Endothelial cell of umbilical vein (primary cell): Measurements from ENCODE around the gene FCMR. TPM values are rescaled to one million over a fixed set of nuclear protein-coding genes. Genes with fewer than 3 reads are reported as not detected.

Source experiments
- BruUV-seq: library from RNA; stranded (reverse); fragments of 400-500 nt; replicated peaks from 2 replicates; lab custom pipeline; 2021; lab: Mats Ljungman, UMichigan
- CTCF ChIA-PET: fragments of 300-600, 350-600 bp; sonication (Branson Sonifier 250); formaldehyde crosslinking; loops from one replicate; lab custom pipeline; 2021; ENCODE audit warnings: antibody characterized with exemption, inconsistent platforms; lab: Charles Lee
- POLR2A ChIA-PET: fragments of 300-600, 350-600 bp; sonication (Branson Sonifier 250); formaldehyde crosslinking; loops from one replicate; lab custom pipeline; 2021; ENCODE audit warnings: antibody characterized with exemption, inconsistent platforms; lab: Charles Lee
- DNase-seq: peaks from one replicate; pipeline ENCODE4 v3.0.0-alpha.2; 2011; ENCODE audit warnings: low read depth, low spot score
- FAIRE-seq: peaks from 2 replicates; lab custom pipeline; 2011; peaks lifted over from hg19 to GRCh38; lab: Jason Lieb, UNC
- H2AFZ ChIP-seq: 2 replicates; pipeline ENCODE4 v1.6.0; 2012; ENCODE audit warnings: low read depth, low read length, control low read depth, inconsistent platforms
- H3K27ac ChIP-seq: 2 replicates; pipeline ENCODE4 v1.5.1; 2011; ENCODE audit warnings: low read depth, mild to moderate bottlenecking, control low read depth, low read length, moderate library complexity; ENCODE audit not compliant: insufficient read depth
- H3K27me3 ChIP-seq, 2 experiments: 2 replicates each; pipeline versions ENCODE4 v1.6.0 to v1.6.1; 2011; ENCODE audit warnings: low read length in 2 of 2, mixed read lengths in 1 of 2; ENCODE audit not compliant: control insufficient read depth in 2 of 2, insufficient read depth in 2 of 2
- H3K36me3 ChIP-seq, 2 experiments: 2 replicates in 1 of 2; 3 replicates in 1 of 2; pipeline ENCODE4 v1.5.1; 2011; ENCODE audit warnings: low read length in 2 of 2, mild to moderate bottlenecking in 1 of 2, moderate library complexity in 1 of 2; ENCODE audit not compliant: control insufficient read depth in 2 of 2, insufficient read depth in 2 of 2; ENCODE audit errors: extremely low read depth in 1 of 2
- H3K4me1 ChIP-seq: 3 replicates; pipeline ENCODE4 v1.5.1; 2011; ENCODE audit warnings: mild to moderate bottlenecking, low read length; ENCODE audit not compliant: control insufficient read depth, insufficient read depth; ENCODE audit errors: extremely low read depth
- H3K4me2 ChIP-seq: 2 replicates; pipeline ENCODE4 v1.6.1; 2011; ENCODE audit warnings: low read length, control low read depth, mixed read lengths; ENCODE audit not compliant: insufficient read depth
- H3K4me3 ChIP-seq, 3 experiments: fragments of 200-600 bp in 1 of 3; sonication (generic), shearing (Covaris generic) in 1 of 3; replicated peaks in 1 of 3; 2 replicates each; pipeline ENCODE4 v1.5.1; 2011 to 2016; ENCODE audit warnings: control low read depth in 3 of 3, low read length in 3 of 3, mild to moderate bottlenecking in 2 of 3, inconsistent platforms in 1 of 3, low read depth in 1 of 3, moderate library complexity in 1 of 3; ENCODE audit not compliant: insufficient read depth in 1 of 3
- H3K79me2 ChIP-seq: 2 replicates; pipeline ENCODE4 v1.6.0; 2012; ENCODE audit warnings: low read length, inconsistent platforms; ENCODE audit not compliant: control insufficient read depth, insufficient read depth
- H3K9ac ChIP-seq: replicated peaks from 2 replicates; pipeline ENCODE3; 2011; ENCODE audit warnings: low read length, control low read depth; ENCODE audit not compliant: insufficient read depth; ENCODE audit errors: extremely low read depth
- H3K9me1 ChIP-seq: replicated peaks from 3 replicates; pipeline ENCODE4 v1.6.0; 2011; ENCODE audit warnings: mild to moderate bottlenecking, low read length; ENCODE audit not compliant: control insufficient read depth, insufficient read depth; ENCODE audit errors: extremely low read depth
- H3K9me3 ChIP-seq: replicated peaks from 2 replicates; pipeline ENCODE4 v1.5.1; 2012; ENCODE audit warnings: low read length, inconsistent platforms; ENCODE audit not compliant: control insufficient read depth, insufficient read depth
- H4K20me1 ChIP-seq: replicated peaks from 2 replicates; pipeline ENCODE3; 2011; ENCODE audit warnings: mild to moderate bottlenecking, low read length; ENCODE audit not compliant: control insufficient read depth, insufficient read depth; ENCODE audit errors: extremely low read depth
- EZH2 ChIP-seq: IDR thresholded peaks from 2 replicates; pipeline ENCODE4 v1.6.1; 2012; ENCODE audit warnings: borderline replicate concordance, low read depth, mild to moderate bottlenecking, moderate library complexity, low read length, inconsistent platforms; ENCODE audit not compliant: severe bottlenecking
- FOS ChIP-seq: IDR thresholded peaks from 2 replicates; pipeline ENCODE4 v1.6.1; 2011; ENCODE audit warnings: mild to moderate bottlenecking, low read length, moderate library complexity, borderline replicate concordance; ENCODE audit not compliant: insufficient read depth
- GATA2 ChIP-seq: IDR thresholded peaks from 2 replicates; pipeline ENCODE4 v1.7.0; 2011; ENCODE audit warnings: low read depth, mild to moderate bottlenecking, moderate library complexity, mixed read lengths, low read length; ENCODE audit not compliant: insufficient read length, insufficient read depth
- JUN ChIP-seq: IDR thresholded peaks from 2 replicates; pipeline ENCODE4 v1.6.1; 2011; ENCODE audit warnings: borderline replicate concordance, low read depth; ENCODE audit not compliant: insufficient read length, insufficient read depth
- MYC ChIP-seq: IDR thresholded peaks from one replicate; pipeline ENCODE4 v1.6.1; 2011; ENCODE audit warnings: mild to moderate bottlenecking, low read depth, low read length
- POLR2A ChIP-seq: IDR thresholded peaks from 2 replicates; pipeline ENCODE4 v1.6.1; 2012; ENCODE audit warnings: low read depth, mild to moderate bottlenecking, control low read depth, low read length
- POLR2AphosphoS5 ChIP-seq: IDR thresholded peaks from 2 replicates; pipeline ENCODE4 v1.6.1; 2012; ENCODE audit warnings: low read depth, mild to moderate bottlenecking, control low read depth, low read length, moderate library complexity; ENCODE audit not compliant: insufficient read depth
- dilution Hi-C: fragments of 300-500 bp; cut with MboI; formaldehyde crosslinking; loops from one replicate; pipeline ENCODE4 v1.15.0; 2019; ENCODE audit warnings: low sequenced_read_pairs; ENCODE audit not compliant: extremely low pct_ligation_motif_present
- intact Hi-C: fragments of 100-400 bp; cut with micrococcal nuclease; formaldehyde crosslinking; loops from one replicate; pipeline ENCODE4 v1.10.0; 2022
- polyA plus RNA-seq, 4 experiments: library from polyadenylated mRNA; depleted of rRNA in 3 of 4; stranded (reverse) in 3 of 4; unstranded in 1 of 4; fragments of >200 nt; gene quantifications; 2 replicates each; pipeline versions ENCODE4 v1.2.1 to v1.2.3, GENCODE V29; 2011 to 2012; ENCODE audit warnings: missing spikeins in 1 of 4
- total RNA-seq: library from RNA; stranded (reverse); gene quantifications from 2 replicates; pipeline ENCODE4 v1.2.3, GENCODE V29; 2021
- TF ChIP-seq, protein P1 (sequence below), 2 donors: IDR thresholded peaks; 1 replicate in 1 of 2; 2 replicates in 1 of 2; pipeline ENCODE4 v1.5.1; 2011; ENCODE audit warnings: low read length in 2 of 2, mild to moderate bottlenecking in 2 of 2, moderate library complexity in 2 of 2, control low read depth in 1 of 2, inconsistent platforms in 1 of 2, low read depth in 1 of 2; ENCODE audit not compliant: insufficient read depth in 1 of 2; ENCODE audit errors: extremely low read depth in 1 of 2

The FCMR gene
- total and polyA plus RNA-seq, 2 donors (not counting 3 experiments of a cell fraction or from before 2014, with no cell fraction given): not detected

DNA sequence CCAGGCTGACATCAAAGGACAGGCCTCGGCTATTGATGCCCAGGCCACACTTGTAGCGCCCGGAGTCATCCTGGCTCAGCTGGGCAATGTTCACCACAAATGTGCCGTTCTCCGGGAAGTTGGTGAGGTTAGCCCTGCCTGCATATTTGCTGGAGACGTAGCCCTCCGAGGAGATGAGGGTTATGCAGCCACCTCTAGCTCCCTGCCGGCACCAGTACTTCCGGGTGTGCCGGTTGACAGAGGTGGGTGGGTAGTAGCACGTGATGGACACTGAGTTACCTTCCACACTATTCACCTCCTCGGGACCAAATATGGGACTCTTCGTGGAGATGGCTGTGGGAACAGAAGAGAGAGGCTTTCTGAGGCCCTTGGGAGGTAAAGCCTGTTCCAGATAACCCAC, 17.4 kb upstream of the FCMR start:
- no peaks in the 10 kb centered on the region for H3K4me1 ChIP-seq
- H3K79me2 ChIP-seq: no peaks in the 10 kb centered on the region
- CTCF ChIA-PET: no interaction called here
- no peak overlapping the region for H2AFZ ChIP-seq
- no TSS peak for BruUV-seq
- H3K4me3 ChIP-seq: no peak overlapping the region
- H4K20me1 ChIP-seq: no peaks in the 10 kb centered on the region
- H3K27ac ChIP-seq: no peak overlapping the region
- H3K27me3 ChIP-seq: no peaks in the 10 kb centered on the region
- POLR2A ChIA-PET: no interaction called here
- TF ChIP-seq POLR2AphosphoS5 (no peak), EZH2 (no peak), MYC (no peak), POLR2A (no peak), GATA2 (no peak)
- TF ChIP-seq, protein P1, sequence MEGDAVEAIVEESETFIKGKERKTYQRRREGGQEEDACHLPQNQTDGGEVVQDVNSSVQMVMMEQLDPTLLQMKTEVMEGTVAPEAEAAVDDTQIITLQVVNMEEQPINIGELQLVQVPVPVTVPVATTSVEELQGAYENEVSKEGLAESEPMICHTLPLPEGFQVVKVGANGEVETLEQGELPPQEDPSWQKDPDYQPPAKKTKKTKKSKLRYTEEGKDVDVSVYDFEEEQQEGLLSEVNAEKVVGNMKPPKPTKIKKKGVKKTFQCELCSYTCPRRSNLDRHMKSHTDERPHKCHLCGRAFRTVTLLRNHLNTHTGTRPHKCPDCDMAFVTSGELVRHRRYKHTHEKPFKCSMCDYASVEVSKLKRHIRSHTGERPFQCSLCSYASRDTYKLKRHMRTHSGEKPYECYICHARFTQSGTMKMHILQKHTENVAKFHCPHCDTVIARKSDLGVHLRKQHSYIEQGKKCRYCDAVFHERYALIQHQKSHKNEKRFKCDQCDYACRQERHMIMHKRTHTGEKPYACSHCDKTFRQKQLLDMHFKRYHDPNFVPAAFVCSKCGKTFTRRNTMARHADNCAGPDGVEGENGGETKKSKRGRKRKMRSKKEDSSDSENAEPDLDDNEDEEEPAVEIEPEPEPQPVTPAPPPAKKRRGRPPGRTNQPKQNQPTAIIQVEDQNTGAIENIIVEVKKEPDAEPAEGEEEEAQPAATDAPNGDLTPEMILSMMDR (IDR thresholded peaks at IDR 0.05; ENCODE audit: extremely low read depth in 1 of 2, insufficient read depth in 1 of 2, low read depth in 1 of 2, low read length in 2 of 2): no peak
- H3K36me3 ChIP-seq: no peaks in the 10 kb centered on the region
- DNase-seq (no peak), FAIRE-seq (no peak)
- H3K9me3 ChIP-seq: no peaks in the 10 kb centered on the region
- no peak overlapping the region for H3K4me2 ChIP-seq
- dilution Hi-C loops: no loop called here
- intact Hi-C loops: no loop called here
- no peak overlapping the region for H3K9ac ChIP-seq
- H3K9me1 ChIP-seq: no peaks in the 10 kb centered on the region

DNA sequence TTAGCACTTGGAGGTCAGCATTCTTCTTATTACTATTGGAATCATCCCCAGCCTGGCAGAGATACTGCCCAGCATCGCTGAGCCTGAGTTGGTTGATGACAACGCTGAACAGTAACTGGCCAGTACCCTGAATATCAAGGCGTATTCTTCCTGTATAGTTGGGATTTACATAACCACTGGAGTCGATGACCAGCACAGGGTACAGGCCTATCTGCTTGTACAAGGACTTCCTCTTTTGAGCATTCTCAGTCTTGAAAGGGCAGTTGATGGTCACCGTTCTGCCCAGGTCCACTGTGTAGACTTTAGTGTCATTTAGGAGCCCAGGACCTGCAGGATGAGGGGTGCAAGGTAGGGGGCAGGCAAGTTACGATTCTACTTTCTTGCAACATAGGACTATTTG, 15.7 kb upstream of the FCMR start:
- FAIRE-seq: no peak

More for the DNA sequence above, 15.7 kb upstream of the FCMR start:
- H2AFZ ChIP-seq: no peak overlapping the region
- H3K9me3 ChIP-seq: no peaks in the 10 kb centered on the region
- BruUV-seq: no TSS peak
- no peak overlapping the region for H3K4me2 ChIP-seq
- CTCF ChIA-PET: interaction anchor here (2.8 kb wide), 1 partner anchor 44 kb away, joined by 34 read pairs; no protein-coding TSS in a partner anchor
- H3K36me3 ChIP-seq: no peaks in the 10 kb centered on the region
- no peaks in the 10 kb centered on the region for H3K4me1 ChIP-seq
- H3K9ac ChIP-seq: no peak overlapping the region
- H3K27me3 ChIP-seq: no peaks in the 10 kb centered on the region
- H4K20me1 ChIP-seq: no peaks in the 10 kb centered on the region
- intact Hi-C loops (no loop called here), dilution Hi-C loops (no loop called here)
- H3K4me3 ChIP-seq: no peak overlapping the region
- no peak for DNase-seq
- H3K9me1 ChIP-seq: no peaks in the 10 kb centered on the region
- H3K79me2 ChIP-seq: no peaks in the 10 kb centered on the region
- POLR2A ChIA-PET: no interaction called here
- no peak for TF ChIP-seq FOS
- TF ChIP-seq MYC: no peak
- TF ChIP-seq EZH2: no peak
- TF ChIP-seq, protein P1 (IDR thresholded peaks at IDR 0.05; ENCODE audit: extremely low read depth in 1 of 2, insufficient read depth in 1 of 2, low read depth in 1 of 2, low read length in 2 of 2): no peak
- no peak for TF ChIP-seq POLR2A
- no peak for TF ChIP-seq JUN
- no peak overlapping the region for H3K27ac ChIP-seq
